ENCODE data around the gene AIG1. TPM values are rescaled to one million over a fixed set of nuclear protein-coding genes. Genes with fewer than 3 reads are reported as not detected.

The AIG1 gene
- polyA plus RNA-seq, 1 of the 3 experiments (the other 2 are of a cell fraction), result 36.8 TPM

GRCh38 chr6:143074101-143074500 lies 13.4 kb downstream of the AIG1 start:
- no peaks in the 10 kb centered on the region for H3K9me2 ChIP-seq
- 85% methylated on average over 3 of the region's 3 CpGs for WGBS (ENCODE audit: low lambda C conversion rate)
- H3K4me3 ChIP-seq (ENCODE audit: low read depth in 2 of 2, low read length in 1 of 2), result no peak overlapping the region
- no peaks in the 10 kb centered on the region for H4K20me1 ChIP-seq (ENCODE audit: insufficient read depth)
- peaks cover 11% of the 10 kb centered on the region; the same call in 1 of the 2 replicates for H3K9me3 ChIP-seq
- POLR2A ChIA-PET, result no interaction called here
- no peak overlapping the region for H3K4me2 ChIP-seq
- no peak overlapping the region for H2AFZ ChIP-seq (ENCODE audit: low read depth)
- no peak overlapping the region for H3K9ac ChIP-seq
- H3K36me3 ChIP-seq (replicated peaks in 1 of 2; ENCODE audit: control insufficient read depth in 1 of 2, insufficient read depth in 2 of 2, low read length in 1 of 2), result peaks cover 0 to 13% of the 10 kb centered on the region in 2 experiments
- no peaks in the 10 kb centered on the region for H3K27me3 ChIP-seq (ENCODE audit: insufficient read depth)
- CTCF ChIA-PET, result no interaction called here
- peaks cover 34% of the 10 kb centered on the region; the same call in 1 of the 2 replicates for H3K79me2 ChIP-seq (ENCODE audit: insufficient read depth)
- no peak overlapping the region for H3K27ac ChIP-seq (ENCODE audit: low read depth in 2 of 2, low read length in 1 of 2)
- DNase-seq, result no peak
- no peak for TF ChIP-seq JUND (IDR thresholded peaks at IDR 0.05)
- TF ChIP-seq PBX3 (IDR thresholded peaks at IDR 0.05), result no peak
- no peak for TF ChIP-seq MXI1 (IDR thresholded peaks at IDR 0.05; ENCODE audit: low read depth, low read length)
- no peak for TF ChIP-seq RXRA (IDR thresholded peaks at IDR 0.05; ENCODE audit: borderline replicate concordance, low read depth)
- no peak for TF ChIP-seq RAD21 (IDR thresholded peaks at IDR 0.05; ENCODE audit: low read length)
- TF ChIP-seq GABPA (IDR thresholded peaks at IDR 0.05; ENCODE audit: low read depth), result no peak
- TF ChIP-seq EZH2phosphoT487 (IDR thresholded peaks at IDR 0.05; ENCODE audit: borderline replicate concordance, low read depth), result no peak
- TF ChIP-seq POLR2AphosphoS5 (IDR thresholded peaks at IDR 0.05; ENCODE audit: low read depth, low read length), result no peak
- TF ChIP-seq GATA2 (CRISPR knock-in tag; IDR thresholded peaks at IDR 0.05), result no peak
- TF ChIP-seq TAF1 (IDR thresholded peaks at IDR 0.05; ENCODE audit: borderline replicate concordance, low read depth, low read length), result no peak
- no peak for TF ChIP-seq NRF1 (IDR thresholded peaks at IDR 0.05; ENCODE audit: low read depth, low read length)
- no peak for TF ChIP-seq ELF1 (IDR thresholded peaks at IDR 0.05)
- TF ChIP-seq MEF2A (IDR thresholded peaks at IDR 0.05; ENCODE audit: borderline replicate concordance, low read depth), result no peak
- no peak for TF ChIP-seq SMC3 (IDR thresholded peaks at IDR 0.05; ENCODE audit: low read depth, low read length)
- no peak for TF ChIP-seq RCOR1 (IDR thresholded peaks at IDR 0.05; ENCODE audit: low read length)
- TF ChIP-seq USF1 (IDR thresholded peaks at IDR 0.05; ENCODE audit: borderline replicate concordance, low read depth), result no peak
- no peak for TF ChIP-seq TCF12 (IDR thresholded peaks at IDR 0.05)
- no peak for TF ChIP-seq SIN3A (IDR thresholded peaks at IDR 0.05; ENCODE audit: borderline replicate concordance, low read depth, low read length)
- H3F3A ChIP-seq (replicated peaks; ENCODE audit: insufficient read depth), result no peaks in the 10 kb centered on the region
- no peaks in the 10 kb centered on the region for H3K4me1 ChIP-seq (ENCODE audit: control insufficient read depth in 1 of 2, insufficient read depth in 2 of 2, low read depth in 1 of 2, low read length in 1 of 2)

DNA sequence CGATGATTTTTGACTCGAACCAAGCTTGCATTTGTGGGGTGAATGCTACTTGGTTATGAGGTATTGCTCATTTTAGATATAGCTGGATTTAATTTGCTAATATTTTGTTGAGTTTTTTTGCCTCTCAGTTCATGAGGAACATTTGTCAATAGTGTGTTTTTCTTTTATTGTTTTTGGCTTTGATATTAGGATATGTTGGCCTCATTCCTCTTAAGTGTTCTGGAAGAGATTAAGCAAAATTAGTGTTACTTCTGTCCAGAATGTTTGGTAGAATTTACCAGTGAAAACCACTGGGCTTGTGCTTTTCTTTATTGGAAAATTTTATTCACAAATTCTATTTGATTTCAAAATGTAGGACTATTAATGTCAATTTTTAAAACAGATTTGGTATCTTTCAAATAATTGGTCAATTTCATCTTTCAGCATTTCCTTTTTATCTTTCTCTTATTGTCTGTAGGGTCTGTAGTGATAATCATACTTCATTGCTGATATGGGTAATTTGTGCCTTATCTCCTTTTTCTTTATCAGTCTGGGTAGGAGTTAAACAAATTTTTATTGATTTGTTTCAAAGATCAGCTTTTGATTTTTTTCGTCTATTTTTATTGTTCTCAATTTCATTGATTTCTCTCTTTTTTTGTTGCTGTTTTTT lies 14.1 kb downstream of the AIG1 start:
- Histone ChIP-seq H3K4me1 (ENCODE audit: control insufficient read depth in 1 of 2, insufficient read depth in 2 of 2, low read depth in 1 of 2, low read length in 1 of 2) (no peaks in the 10 kb centered on the region), H3F3A (replicated peaks; ENCODE audit: insufficient read depth) (no peaks in the 10 kb centered on the region), H3K27ac (ENCODE audit: low read depth in 2 of 2, low read length in 1 of 2) (no peak overlapping the region), H2AFZ (ENCODE audit: low read depth) (no peak overlapping the region), H3K9me3 (peaks cover 11% of the 10 kb centered on the region; the same call in 1 of the 2 replicates), H3K4me3 (ENCODE audit: low read depth in 2 of 2, low read length in 1 of 2) (no peak overlapping the region), H4K20me1 (ENCODE audit: insufficient read depth) (no peaks in the 10 kb centered on the region), H3K9ac (no peak overlapping the region), H3K36me3 (replicated peaks in 1 of 2; ENCODE audit: control insufficient read depth in 1 of 2, insufficient read depth in 2 of 2, low read length in 1 of 2) (peaks cover 0 to 13% of the 10 kb centered on the region in 2 experiments), H3K27me3 (ENCODE audit: insufficient read depth) (no peaks in the 10 kb centered on the region), H3K4me2 (no peak overlapping the region), H3K9me2 (no peaks in the 10 kb centered on the region), H3K79me2 (ENCODE audit: insufficient read depth) (peaks cover 34% of the 10 kb centered on the region; the same call in 1 of the 2 replicates)
- no peak for DNase-seq
- CTCF ChIA-PET, result no interaction called here
- WGBS (ENCODE audit: low lambda C conversion rate), result 89% methylated on average over 3 of the region's 3 CpGs
- POLR2A ChIA-PET, result no interaction called here
- TF ChIP-seq RAD21 (IDR thresholded peaks at IDR 0.05; ENCODE audit: low read length), result no peak
- TF ChIP-seq SIN3A (IDR thresholded peaks at IDR 0.05; ENCODE audit: borderline replicate concordance, low read depth, low read length), result no peak
- no peak for TF ChIP-seq SMC3 (IDR thresholded peaks at IDR 0.05; ENCODE audit: low read depth, low read length)
- TF ChIP-seq, protein P1, sequence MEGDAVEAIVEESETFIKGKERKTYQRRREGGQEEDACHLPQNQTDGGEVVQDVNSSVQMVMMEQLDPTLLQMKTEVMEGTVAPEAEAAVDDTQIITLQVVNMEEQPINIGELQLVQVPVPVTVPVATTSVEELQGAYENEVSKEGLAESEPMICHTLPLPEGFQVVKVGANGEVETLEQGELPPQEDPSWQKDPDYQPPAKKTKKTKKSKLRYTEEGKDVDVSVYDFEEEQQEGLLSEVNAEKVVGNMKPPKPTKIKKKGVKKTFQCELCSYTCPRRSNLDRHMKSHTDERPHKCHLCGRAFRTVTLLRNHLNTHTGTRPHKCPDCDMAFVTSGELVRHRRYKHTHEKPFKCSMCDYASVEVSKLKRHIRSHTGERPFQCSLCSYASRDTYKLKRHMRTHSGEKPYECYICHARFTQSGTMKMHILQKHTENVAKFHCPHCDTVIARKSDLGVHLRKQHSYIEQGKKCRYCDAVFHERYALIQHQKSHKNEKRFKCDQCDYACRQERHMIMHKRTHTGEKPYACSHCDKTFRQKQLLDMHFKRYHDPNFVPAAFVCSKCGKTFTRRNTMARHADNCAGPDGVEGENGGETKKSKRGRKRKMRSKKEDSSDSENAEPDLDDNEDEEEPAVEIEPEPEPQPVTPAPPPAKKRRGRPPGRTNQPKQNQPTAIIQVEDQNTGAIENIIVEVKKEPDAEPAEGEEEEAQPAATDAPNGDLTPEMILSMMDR (IDR thresholded peaks at IDR 0.05), result no peak
- TF ChIP-seq TCF12 (IDR thresholded peaks at IDR 0.05), result no peak
- TF ChIP-seq MXI1 (IDR thresholded peaks at IDR 0.05; ENCODE audit: low read depth, low read length), result no peak
- TF ChIP-seq, protein P2, sequence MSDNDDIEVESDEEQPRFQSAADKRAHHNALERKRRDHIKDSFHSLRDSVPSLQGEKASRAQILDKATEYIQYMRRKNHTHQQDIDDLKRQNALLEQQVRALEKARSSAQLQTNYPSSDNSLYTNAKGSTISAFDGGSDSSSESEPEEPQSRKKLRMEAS (IDR thresholded peaks at IDR 0.05; ENCODE audit: low read depth), result no peak
- TF ChIP-seq REST (IDR thresholded peaks at IDR 0.05; ENCODE audit: low read depth, low read length), result no peak
- no peak for TF ChIP-seq NFIC (IDR thresholded peaks at IDR 0.05; ENCODE audit: borderline replicate concordance)
- TF ChIP-seq JUND (IDR thresholded peaks at IDR 0.05), result no peak
